GM12874 (cell line): ENCODE measurements around the gene BMP8B.

Source experiments
- CTCF ChIP-seq: IDR thresholded peaks from 2 replicates; pipeline ENCODE4 v1.5.1; 2011; ENCODE audit warnings: low read depth, mild to moderate bottlenecking, control low read depth, low read length, moderate library complexity; ENCODE audit not compliant: insufficient read depth

The BMP8B gene

GRCh38 chr1:39802496-39803260, 14.0 kb upstream of the BMP8B start:
- no peak for TF ChIP-seq CTCF

GRCh38 chr1:39800471-39800835, 11.8 kb upstream of the BMP8B start:
- TF ChIP-seq CTCF, result no peak

- peak; percentile 92 for TF ChIP-seq CTCF
Measured at GRCh38 chr1:39799770-39800470, 11.3 kb upstream of the BMP8B start.

GRCh38 chr1:39798859-39799769, 10.4 kb upstream of the BMP8B start:
- TF ChIP-seq CTCF, result peak; percentile 63

GRCh38 chr1:39795651-39796050, 7.0 kb upstream of the BMP8B start:
- no peak for TF ChIP-seq CTCF

- TF ChIP-seq CTCF, result no peak
Measured at GRCh38 chr1:39791838-39792237, 3.2 kb upstream of the BMP8B start.

GRCh38 chr1:39789571-39790110, 976 bp upstream of the BMP8B start:
- no peak for TF ChIP-seq CTCF
